HTERT RPE-1 (cell line): ENCODE data around the gene SERINC1.

Experiments
- in situ Hi-C: fragments of 300-500 bp; cut with MboI; formaldehyde crosslinking; loops from 4 replicates; pipeline ENCODE4 v1.14.3; 2020; ENCODE audit warnings: low sequenced_read_pairs

Gene SERINC1

DNA sequence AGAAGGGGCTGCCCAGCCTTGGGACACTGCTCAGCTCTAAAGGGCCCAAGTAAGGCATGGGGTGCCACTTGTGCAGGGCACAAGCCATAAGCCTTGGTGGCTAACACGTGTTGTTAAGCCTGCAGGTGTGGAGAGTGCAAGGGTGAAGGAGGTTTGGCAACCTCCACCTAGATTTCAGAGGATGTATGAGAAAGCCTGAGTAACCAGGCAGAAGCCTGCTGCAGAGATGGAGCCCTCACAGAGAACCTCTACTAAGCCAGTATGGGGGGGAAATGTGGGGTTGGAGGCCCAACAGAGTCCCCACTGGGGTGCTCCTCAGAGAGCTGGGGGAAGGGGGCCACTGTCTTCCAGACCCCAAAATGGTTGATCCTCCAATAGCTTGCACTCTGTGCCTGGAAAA lies 32.6 kb downstream of the SERINC1 start:
- in situ Hi-C loops = no loop called here

DNA sequence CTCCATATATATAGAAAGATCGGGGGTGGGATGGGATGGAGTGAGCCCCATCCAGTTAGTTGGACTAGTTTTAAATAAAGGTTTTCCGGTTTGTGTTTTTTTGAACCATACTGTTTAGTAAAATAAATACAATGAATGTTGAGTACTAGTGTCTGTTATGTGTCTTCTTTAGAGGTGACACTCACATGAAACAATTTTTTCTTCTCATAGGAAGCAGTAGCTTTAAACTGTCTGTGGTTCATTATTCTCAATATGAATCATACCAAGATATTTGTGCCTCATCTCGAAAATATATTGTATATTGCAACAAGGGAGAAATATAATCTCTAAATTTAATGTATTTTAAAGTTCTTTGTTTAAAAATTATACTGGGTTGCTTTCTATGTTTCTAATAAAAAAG lies 38.8 kb downstream of the SERINC1 start:
- in situ Hi-C loops = no loop called here

DNA sequence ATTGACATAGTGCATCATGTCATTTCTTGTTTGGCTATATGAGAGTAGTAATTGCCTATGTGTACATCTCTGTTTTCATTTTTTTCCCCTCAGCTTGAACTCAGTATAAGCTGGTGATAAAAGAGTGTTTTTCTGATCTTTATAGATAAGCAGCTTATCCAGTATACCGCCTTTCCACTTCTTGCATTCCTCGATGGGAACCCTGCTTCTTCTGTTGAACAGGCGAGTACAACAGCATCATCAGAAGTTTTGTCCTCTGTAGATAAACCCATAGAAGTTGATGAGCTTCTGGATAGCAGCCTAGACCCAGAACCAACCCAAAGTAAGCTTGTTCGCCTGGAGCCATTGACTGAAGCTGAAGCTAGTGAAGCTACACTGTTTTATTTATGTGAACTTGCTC lies 39.8 kb downstream of the SERINC1 start:
- in situ Hi-C loops = no loop called here

DNA sequence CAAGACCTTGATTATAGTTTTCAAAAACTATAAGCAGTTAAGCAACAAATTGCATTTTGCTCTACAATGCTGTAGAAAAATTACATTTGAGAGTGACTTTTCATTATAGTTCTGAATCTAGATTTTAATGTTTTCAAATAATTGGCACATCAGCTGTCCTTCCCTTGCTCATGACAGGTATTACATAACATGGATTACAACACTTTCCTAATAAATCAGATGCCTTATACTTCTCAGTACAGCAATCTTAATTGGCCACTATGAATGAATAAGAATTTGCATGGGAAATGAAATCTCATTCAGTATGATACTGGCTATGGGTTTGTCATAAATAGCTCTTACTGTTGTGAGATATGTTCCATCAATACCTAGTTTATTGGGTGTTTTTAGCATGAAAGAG lies 42.3 kb downstream of the SERINC1 start:
- in situ Hi-C loops = no loop called here

DNA sequence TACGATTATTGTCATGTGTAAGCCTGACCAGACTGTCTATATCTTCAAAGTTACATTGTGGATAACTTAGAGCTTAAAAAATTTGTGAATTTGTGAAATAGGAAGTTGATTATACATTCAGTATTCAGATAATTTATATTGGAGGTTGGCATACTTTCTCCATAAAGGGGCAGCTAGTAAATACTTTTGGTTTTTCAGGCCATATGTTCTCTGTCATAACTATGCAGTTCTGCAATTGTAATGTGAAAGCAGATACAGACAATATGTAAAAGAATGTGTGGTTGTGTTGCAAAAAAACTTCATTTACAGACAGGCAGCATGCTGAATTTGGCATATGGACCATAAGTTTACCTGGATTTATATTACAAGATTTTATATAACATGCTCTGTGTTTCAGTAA lies 42.8 kb downstream of the SERINC1 start:
- in situ Hi-C loops = no loop called here

DNA sequence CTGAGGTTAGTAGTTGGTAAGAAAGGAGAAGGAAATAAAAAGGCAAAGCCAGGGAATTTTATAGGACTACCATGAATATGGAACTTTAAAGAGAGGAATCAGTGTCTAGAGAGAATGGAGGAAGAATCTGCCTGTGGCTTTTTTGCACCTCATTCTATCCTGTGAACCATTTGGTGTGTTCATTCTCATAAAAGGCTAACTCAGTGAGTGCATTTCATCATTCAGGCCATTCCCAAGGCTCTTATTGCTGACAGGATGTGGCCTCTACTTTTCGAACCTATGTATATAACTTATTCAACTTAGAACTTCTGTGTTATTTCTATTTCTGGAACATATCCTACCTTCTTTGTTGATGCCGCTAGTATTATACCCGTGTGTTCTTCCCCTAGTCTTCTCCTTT lies 45.0 kb downstream of the SERINC1 start:
- in situ Hi-C loops = no loop called here

DNA sequence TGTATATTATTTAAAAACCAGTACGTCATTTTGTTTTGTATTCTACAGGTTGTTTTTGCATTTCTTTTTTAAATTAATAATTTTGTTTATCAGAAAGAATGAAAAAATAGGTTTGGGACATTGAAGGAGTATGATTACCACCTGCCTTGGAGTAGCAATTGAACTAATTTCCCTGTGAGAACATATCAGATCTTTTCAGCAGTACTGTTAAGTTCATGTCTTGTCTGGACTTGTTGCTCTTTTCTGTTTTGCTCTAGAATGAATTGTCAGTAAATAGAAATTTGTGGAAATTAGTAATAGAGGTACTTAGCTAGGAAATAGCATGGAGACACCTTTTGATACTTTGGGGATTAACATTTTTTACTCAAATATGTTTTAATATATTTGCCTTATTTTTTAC lies 47.9 kb downstream of the SERINC1 start:
- in situ Hi-C loops = no loop called here

DNA sequence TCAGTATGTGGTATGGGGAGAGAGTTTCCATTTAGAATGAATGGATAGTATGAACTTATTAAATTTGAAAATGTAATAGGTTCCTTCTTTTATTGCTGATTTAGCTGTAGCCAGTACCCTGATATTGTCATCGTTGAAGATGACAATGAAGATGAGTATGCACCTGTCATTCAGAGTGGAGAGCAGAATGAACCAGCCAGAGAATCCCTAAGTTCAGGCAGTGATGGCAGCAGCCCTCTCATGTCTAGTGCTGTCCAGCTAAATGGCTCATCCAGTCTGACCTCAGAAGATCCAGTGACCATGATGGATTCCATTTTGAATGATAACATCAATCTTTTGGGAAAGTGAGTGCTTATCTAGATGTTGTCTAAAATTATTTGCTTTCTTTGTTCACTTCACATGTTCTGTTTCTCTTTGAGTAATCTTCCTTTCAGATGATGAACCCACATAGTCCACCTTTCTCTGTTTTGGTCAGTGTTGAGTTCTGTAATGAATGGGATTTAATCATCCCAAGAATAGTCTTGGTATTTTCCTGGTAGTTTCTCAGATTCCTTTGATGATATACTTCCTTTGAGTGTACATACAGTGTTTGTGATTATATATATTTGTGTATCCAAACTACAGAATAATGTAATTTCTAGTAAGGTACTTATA lies 48.9 kb downstream of the SERINC1 start:
- in situ Hi-C loops = no loop called here

DNA sequence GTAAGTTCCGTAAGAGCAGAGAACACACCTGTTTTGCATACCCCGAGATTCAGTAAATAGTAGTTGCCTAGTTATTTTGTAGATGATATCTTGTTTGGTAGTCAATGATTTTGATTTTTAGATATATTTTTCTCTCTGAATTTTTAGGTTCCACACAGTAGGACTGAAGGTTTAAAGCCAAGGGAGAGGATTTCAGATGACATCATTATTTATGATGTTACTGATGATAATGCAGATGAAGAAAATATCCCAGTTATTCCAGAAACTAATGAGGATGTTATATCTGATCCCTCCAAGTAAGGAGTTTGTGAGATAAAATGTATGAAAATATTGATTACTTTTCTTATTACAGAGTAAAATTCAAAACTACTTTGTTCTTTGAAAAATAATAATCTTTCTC lies 49.6 kb downstream of the SERINC1 start:
- in situ Hi-C loops = no loop called here

DNA sequence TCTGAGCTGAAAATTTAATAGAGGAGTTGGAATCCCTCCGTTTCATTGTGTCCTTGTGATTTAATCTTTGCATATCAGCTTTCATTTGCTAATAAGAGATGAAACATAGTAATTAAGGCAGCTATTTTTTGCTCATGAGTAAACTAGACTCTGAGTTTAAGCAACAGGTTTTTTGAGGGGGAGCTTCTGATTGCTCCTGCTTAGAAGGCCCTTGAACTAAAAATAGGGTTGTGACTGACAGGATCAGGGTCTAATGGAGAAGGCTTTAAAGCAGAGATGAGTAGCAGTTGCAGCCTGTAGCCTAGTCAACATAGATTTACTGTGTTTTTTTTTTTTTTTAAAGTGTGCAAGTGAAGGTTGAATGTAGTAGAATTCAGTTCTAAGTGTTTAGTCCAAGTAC lies 54.8 kb downstream of the SERINC1 start:
- in situ Hi-C loops = no loop called here

DNA sequence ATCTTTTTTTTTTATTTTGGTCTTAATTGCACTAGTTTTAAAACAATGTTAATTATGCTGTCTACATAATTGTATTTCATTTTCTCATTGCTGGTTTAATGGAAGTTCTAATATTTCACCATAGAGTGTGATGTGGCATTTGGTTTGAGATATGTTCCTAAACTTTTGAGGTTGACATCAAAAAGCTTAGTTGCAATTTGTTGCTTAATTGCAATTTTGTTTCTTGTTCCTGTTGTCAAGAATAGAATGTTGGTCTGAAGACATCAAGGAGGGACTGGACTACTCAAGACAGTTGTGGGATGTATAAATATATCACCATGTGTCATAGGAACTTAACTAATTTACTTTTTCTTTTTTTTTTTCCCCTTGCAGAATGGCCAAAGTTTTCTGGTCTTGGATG lies 59.6 kb downstream of the SERINC1 start:
- in situ Hi-C loops = no loop called here

DNA sequence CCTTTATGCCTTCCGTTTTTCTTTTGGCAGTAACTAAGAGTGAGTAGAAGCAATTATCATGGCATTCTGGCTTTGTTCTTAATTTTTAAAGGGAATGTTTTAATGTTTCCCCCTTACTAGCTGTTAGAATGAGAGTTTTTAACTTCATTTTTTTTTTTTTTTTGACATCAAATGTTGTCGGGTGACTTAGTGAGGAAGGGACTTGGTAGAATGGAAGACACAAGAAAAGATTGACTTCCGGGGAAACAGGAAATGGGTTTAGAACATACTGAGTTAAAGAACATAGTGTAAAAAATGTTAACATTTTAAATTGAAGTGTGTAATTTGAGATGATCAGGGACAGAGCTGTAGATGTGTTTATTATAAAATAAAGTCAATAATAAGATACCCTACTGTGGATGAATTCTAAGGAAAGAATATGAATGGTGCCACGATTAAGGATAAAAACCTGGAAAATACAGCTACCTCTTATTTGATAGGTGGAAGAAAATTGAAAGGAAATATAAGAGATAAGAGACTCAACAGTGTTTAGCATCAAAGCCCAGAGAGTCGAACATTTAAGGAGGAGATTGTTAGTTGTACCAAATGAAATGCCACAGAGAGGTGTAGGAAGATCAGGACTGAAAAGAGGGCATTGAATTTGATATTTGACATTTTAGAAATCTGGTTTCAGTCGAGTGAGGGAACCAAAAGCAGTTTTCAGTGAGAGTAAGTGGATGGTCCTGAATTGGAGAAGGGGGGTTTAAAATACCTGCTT lies 62.7 kb downstream of the SERINC1 start:
- in situ Hi-C loops = no loop called here

DNA sequence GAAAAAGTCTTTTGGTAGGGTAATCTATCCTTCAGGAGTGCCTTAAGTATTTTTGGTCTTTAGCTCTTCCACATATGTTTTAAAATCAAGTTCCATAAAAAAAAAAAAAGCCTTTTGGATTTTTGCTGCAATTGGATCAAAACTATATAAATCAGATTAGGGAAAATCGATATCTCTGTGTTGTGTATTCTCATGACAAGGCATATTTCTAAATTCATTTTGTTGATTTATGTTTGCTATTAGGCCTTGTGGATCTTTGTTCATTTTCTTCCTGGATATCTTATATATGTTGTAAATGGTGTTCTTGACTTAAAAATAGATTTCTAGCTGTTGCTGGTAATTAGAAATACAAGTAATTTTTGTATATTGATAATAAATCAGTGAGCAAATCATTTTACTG lies 63.4 kb downstream of the SERINC1 start:
- in situ Hi-C loops = no loop called here

DNA sequence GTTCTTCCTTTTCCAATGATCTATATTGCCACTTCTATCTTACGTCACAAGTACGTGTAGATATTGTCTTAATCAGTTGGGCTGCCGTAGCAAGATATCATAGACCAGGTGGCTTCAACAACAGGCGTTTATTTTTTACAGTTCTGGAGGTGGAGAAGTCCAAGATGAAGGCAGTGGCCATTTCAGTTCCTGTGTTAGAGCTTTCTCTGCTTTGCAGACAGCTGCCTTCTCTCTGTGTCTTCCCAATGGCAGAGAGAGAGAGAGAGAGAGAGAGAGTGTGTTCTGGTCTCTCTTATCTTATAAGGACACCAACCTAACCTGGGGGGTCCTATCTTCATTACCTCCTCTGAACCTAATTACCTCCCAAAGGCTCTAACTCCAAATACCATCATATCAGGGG lies 63.9 kb downstream of the SERINC1 start:
- in situ Hi-C loops = no loop called here

DNA sequence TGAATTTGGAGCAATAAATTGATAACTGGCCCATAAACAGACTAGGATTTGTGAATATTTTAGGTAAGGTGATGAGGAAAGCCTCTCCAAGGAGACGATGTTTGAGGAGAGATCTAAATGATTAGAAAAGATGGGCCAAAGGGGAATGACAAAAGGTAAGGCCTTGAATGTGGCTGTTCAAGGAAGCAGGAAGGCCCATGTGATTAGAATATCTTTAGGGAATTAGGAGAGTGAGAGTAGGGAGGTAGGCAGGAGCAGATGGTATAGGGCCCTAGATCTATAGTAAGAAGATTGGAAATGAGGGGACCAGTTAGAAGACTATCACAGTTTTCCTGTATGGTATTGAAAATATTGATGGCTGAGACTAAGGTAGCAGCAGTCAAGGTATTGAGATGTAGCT lies 65.4 kb downstream of the SERINC1 start:
- in situ Hi-C loops = no loop called here

DNA sequence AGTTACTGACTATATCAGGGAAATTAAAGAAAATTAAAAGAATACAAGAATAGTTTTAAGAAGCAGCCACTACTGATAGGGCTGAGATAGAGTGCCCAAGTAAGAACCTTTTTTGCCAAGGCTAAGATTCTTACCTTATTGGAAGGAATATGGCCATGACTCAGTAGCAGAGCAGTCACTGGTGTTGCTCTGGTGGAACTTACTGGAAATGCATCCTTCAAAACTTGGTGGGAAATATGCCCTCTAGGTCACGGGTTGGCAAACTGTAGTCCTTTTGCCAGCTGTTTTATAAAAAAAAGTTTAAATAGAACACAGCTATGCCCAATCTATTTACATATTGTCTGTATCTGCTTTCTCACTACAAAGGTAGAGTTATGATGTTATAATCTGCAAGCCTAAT lies 66.2 kb downstream of the SERINC1 start:
- in situ Hi-C loops = no loop called here

DNA sequence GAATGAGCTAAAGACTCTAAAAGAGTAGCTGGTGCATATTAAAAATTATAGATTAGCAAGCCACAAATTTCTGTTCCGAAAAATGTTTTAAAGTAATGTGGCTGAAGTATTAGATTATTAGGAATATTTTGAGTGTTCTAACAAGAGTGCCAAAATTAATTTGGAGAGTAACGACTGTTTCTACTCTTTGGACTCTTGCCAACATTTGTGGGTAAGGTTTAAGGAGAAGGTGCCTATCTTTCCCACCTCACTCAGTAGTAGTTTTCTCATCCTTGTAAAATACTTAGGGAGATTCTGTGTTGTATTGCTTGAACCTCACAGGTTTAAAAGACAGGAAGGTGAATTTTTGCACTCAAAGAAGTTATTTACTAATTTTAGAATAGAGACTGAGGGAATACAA lies 67.2 kb downstream of the SERINC1 start:
- in situ Hi-C loops = no loop called here

DNA sequence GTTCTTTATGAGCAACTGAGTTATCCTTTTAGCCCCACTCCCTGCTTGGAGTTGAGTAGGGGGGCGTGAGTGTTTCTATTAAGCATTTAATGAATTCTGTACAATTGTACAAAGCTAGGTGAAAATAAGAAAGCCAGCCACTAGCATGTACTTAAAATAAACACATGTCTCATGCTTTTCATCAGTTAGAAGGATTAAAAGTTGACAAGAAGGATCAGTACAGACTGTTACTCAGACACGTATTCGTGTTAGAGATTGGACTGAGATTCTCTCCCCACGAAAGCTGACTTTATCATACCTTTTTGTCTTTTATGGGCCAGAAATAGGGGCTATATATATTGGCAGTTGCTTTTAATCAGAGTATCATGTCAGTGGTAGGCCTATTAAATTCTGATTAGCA lies 70.5 kb downstream of the SERINC1 start:
- in situ Hi-C loops = no loop called here

DNA sequence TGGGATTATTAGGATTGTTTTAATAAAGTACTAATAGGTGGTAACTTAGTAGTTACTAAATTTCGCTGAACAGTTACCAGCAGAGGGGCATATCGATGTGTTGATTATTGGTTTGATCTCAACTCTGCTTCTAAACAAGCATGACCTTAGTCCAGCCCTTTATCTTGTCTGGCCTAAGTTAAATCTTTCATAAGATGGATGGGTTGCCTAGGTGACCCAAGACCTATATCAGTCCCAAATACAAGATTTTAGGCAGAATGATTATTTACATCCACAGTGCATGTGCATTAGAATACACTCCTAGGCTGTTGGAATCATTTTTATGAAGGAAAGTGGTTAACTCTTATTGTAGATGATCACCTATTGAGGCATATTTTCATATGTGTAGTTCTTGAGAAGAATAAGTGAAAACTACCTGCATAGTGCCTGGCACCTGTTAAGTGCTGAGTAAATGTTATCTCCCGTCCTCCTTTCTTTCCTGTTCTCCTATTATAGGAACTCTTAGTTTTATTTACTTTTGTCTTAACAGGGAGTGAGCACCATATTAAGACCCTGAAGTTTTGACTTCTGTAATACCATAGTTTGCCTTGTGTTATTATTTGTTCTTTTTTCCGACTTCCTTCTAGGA lies 71.0 kb downstream of the SERINC1 start:
- in situ Hi-C loops = no loop called here

DNA sequence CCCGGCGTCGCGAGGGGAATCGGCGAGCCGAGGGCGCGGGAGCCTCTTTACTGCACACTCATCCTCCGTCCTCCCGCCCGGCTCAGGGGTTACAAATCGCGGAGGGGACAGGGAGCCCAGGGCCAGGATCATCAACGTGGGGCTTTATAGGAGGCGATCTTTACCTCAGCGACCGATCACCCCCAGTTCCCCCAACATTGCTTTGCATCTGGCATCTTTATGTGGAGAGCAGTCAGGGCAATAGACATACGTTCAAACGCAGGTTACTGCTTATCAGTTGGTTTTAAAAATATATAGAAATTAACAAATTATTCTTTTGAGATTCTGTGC lies 71.5 kb downstream of the SERINC1 start:
- in situ Hi-C loops = no loop called here

DNA sequence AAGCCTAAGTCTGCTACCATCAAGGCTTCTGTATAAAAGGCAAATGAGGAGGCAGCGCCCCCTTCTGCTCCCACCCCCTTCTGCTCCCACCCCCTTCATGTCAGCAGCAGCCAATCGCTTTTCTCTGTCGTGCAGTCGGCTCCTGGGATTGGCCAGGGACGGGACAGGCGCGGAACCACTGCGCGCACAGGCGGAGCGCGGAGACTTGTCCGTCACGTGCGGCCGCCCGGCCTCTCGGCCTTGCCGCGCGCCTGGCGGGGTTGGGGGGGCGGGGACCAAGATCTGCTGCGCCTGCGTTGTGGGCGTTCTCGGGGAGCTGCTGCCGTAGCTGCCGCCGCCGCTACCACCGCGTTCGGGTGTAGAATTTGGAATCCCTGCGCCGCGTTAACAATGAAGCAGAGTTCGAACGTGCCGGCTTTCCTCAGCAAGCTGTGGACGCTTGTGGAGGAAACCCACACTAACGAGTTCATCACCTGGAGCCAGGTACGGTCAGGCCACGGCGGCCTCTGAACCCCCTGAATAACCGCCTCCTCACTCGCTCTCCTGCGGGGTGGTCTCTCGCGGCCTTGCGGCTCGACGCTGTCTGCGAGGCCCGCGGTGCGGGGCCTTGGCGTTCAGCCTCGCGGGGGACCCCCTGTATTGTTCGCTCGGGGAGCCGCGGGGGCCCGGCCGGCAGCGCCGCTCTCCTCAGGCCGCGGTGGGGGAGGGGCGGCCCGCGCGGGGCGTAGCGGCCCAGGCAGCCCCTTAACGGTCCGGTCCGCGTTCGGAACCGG lies 72.1 kb downstream of the SERINC1 start, which contains the start of gene HSF2:
HSF2 (plus strand) TSS at position 305 of the 773 bp plus-strand sequence; CDS start at position 391, 86 bp downstream.
- in situ Hi-C loops = no loop called here

DNA sequence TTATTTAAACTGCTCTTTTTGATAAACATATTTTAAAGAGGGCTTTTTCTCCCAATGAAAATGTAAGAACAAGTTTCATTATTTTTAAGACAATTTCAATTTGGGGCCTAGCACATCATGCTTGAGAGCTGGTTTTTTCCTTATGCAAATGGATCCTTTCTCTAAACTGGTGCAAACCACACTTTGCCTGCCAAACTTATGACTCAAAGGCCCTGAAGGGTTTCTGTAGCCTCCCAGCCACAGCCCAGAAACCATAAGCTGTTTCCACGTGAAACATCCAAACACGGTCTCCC lies 72.6 kb downstream of the SERINC1 start:
- in situ Hi-C loops = no loop called here
